ENCODE measurements around the gene TMEM143.

TMEM143 gene

GRCh38 chr19:48340995-48341394 is 22.7 kb downstream of the TMEM143 start:
- TF ChIP-seq, protein P1, sequence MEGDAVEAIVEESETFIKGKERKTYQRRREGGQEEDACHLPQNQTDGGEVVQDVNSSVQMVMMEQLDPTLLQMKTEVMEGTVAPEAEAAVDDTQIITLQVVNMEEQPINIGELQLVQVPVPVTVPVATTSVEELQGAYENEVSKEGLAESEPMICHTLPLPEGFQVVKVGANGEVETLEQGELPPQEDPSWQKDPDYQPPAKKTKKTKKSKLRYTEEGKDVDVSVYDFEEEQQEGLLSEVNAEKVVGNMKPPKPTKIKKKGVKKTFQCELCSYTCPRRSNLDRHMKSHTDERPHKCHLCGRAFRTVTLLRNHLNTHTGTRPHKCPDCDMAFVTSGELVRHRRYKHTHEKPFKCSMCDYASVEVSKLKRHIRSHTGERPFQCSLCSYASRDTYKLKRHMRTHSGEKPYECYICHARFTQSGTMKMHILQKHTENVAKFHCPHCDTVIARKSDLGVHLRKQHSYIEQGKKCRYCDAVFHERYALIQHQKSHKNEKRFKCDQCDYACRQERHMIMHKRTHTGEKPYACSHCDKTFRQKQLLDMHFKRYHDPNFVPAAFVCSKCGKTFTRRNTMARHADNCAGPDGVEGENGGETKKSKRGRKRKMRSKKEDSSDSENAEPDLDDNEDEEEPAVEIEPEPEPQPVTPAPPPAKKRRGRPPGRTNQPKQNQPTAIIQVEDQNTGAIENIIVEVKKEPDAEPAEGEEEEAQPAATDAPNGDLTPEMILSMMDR (IDR thresholded peaks at IDR 0.05; ENCODE audit: insufficient read depth, low read depth, low read length, missing control alignments): no peak
- DNase-seq (ENCODE audit: low read depth): no peak
- H3K4me3 ChIP-seq (ENCODE audit: low read depth, low read length): no peak overlapping the region

DNA sequence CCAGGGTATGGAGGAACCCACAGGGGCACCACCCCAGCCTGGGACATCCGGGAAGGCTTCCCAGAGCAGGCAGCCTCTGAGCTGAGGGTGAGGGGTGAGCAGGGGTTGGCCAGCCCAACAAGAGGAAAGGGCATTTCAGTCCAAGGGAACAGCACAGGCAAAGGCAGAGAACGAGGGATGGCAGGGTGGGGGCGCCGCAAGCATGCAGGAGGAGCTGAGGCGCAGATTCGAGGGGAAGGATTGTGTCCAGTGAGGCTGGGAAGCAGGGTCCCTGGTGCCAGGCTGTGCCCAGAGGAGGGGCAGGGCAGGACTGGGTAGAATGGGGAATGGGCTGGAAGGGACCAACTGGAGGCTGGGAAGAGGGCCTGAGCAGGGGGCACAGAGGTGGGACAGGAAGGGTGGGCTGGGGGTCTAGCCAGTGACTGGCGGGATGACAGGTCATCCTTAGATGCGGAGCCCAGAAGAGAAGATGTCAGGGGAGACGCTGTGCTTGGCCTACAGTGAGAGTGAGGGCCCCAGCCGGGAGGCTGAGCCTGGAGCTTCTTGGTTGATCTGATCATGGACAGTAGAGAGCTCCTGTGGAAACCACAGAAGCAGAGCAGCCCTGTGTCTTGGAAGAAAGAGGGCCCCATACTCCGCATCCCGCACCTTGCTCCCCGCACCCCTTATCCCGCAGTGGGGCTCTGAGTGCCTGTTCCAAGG is 24.8 kb downstream of the TMEM143 start:
- DNase-seq (ENCODE audit: low read depth): no peak
- TF ChIP-seq, protein P1 (IDR thresholded peaks at IDR 0.05; ENCODE audit: insufficient read depth, low read depth, low read length, missing control alignments): no peak
- H3K4me3 ChIP-seq (ENCODE audit: low read depth, low read length): no peak overlapping the region

DNA sequence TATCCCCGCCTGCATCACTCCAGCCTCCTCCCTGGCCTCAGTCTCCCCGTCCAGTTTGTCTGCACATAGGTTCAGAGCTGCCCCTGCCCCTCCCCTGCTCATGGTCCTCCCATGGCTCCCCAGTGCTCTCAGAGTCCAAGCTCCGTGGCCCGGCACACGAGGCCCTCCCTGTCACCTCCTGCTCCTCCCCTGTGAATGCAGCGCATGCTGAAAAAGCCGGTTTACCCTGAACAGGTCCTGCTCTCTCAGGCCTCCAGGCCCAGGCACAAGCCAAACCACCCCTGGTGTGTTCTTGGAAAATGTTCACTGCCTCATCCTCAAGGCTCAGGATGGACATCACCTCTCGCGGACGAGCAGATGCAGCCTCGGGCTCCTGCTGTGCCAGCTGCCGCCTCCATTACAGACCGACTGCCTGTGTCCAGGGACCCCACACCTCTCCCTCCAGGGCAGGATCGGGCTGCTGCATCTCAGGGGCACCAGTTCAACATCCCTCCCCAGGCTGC is 25.4 kb downstream of the TMEM143 start:
- no peak for DNase-seq (ENCODE audit: low read depth)
- no peak overlapping the region for H3K4me3 ChIP-seq (ENCODE audit: low read depth, low read length)
- TF ChIP-seq, protein P1 (IDR thresholded peaks at IDR 0.05; ENCODE audit: insufficient read depth, low read depth, low read length, missing control alignments): no peak

DNA sequence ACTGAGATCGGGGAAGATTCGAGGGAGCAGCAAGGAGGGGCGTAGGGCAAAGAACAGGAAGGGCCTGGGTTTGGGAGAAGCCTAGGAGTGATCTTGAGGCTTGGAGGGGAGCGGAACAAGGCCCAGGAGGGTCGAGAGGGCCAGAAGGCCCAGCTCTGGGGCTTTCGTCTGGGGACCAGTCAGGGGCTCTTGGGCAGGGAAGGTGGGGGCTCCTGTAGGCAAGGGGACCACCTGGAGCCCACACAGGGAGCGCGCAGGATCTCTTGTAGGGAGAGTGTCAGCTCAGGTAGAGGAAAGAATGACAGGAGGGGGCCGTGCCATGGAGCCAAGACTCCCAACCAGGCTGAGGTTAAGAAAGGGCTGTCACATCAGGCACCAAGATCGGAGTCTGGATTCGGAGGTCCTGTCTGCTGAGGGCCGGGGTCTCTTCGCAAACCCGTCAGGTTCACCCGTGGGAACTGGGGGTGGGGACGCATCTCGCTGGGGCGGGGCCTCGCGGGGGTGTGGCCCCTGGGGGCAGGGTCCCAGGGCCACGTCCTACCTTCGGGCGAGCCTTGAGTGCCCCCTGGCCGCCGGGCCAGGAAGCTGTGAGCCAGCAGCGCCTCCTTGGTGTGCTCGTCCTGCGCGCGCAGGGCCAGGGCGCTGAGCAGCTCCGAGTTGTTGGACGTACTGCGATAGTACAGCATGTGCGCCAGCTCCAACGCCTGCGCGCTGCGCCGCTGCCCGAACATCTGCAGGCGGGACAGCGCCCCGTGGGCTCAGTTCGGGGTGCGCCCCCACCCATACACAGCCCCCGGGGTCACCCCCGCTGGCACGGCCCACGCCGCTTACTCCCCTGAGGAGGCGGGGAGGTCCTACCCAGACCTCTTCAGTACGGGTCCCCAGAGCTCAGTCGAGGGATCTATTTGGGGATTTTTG is 30.0 kb downstream of the TMEM143 start:
- TF ChIP-seq, protein P1 (IDR thresholded peaks at IDR 0.05; ENCODE audit: insufficient read depth, low read depth, low read length, missing control alignments): peak; percentile 91
- DNase-seq (ENCODE audit: low read depth): peak; percentile 98

DNA sequence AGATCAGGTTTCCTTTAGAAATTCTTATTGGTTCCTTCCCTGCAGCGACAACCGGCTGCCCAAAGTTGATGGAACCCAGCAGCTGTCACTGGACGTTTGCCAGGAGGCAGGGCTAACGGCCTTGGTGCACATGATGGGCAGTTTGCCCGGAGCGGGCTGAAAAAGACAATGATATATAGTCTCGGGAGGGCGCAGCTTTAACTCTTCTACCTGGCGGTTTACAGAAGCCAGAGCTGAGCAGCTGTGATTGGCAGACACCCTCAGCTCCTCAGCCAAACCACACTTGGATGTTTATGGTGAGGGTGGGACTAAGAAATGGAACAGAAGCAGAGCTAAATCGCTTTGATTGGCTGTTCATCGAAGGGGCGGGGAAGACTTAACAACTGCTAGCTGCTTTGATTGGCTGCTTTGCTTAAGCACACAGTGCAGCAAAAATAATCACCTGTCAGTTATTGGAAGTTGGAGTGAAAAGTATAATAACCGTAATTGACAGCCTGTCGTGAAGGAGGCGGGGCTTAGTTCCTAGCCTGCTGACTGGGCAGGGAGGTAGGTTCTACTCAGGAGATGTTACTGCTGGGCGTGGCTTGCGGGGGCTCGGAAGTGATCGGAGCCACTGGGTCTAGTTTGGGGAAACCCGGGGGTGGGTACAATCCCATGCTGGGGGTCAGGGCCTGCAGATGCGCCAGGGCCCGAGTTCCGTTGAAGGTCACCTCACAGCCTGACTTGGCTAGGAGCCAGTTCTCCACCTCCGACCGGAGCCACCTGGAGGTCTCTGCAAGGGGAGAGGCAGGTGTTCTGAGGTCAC is 30.9 kb downstream of the TMEM143 start:
- peak; percentile 99 for DNase-seq (ENCODE audit: low read depth)
- H3K4me3 ChIP-seq (ENCODE audit: low read depth, low read length): peak overlapping the region; percentile 82
- TF ChIP-seq, protein P1 (IDR thresholded peaks at IDR 0.05; ENCODE audit: insufficient read depth, low read depth, low read length, missing control alignments): no peak

More for the DNA sequence above, 30.0 kb downstream of the TMEM143 start:
- peak overlapping the region; percentile 82 for H3K4me3 ChIP-seq (ENCODE audit: low read depth, low read length)

GRCh38 chr19:48332351-48332661 is 31.4 kb downstream of the TMEM143 start:
- TF ChIP-seq, protein P1 (IDR thresholded peaks at IDR 0.05; ENCODE audit: insufficient read depth, low read depth, low read length, missing control alignments): no peak
- DNase-seq (ENCODE audit: low read depth): no peak
- H3K4me3 ChIP-seq (ENCODE audit: low read depth, low read length): peak overlapping the region; percentile 22

Measured in GM12865 (cell line).